Neural cell (in vitro differentiated cells): ENCODE results near the gene DLK1. TPM values are rescaled to one million over a fixed set of nuclear protein-coding genes. Genes with fewer than 3 reads are reported as not detected.

Experiments
- H2AFZ ChIP-seq: fragments of 200-600, 300-800 bp; sonication (generic), shearing (Covaris generic); 2 replicates; pipeline ENCODE4 v1.6.0; 2014; ENCODE audit warnings: low read depth, mild to moderate bottlenecking, antibody characterized with exemption, low read length, moderate library complexity
- H3F3A ChIP-seq: fragments of 200-600 bp; shearing (Covaris generic); 2 replicates; pipeline ENCODE4 v1.6.1; 2016; ENCODE audit warnings: mild to moderate bottlenecking, moderate library complexity, mixed read lengths, antibody characterized with exemption, low read length; ENCODE audit not compliant: insufficient read depth, poor library complexity, severe bottlenecking
- H3K27ac ChIP-seq: fragments of 200-600, 300-800 bp; sonication (generic), shearing (Covaris generic); 2 replicates; pipeline ENCODE4 v1.5.1; 2014; ENCODE audit warnings: mild to moderate bottlenecking, low read length, moderate library complexity
- H3K27me3 ChIP-seq: fragments of 300-800, 200-600 bp; sonication (generic), shearing (Covaris generic); 2 replicates; pipeline ENCODE4 v1.6.0; 2014; ENCODE audit warnings: mild to moderate bottlenecking, low read depth, low read length, moderate library complexity; ENCODE audit not compliant: insufficient read depth
- H3K36me3 ChIP-seq: fragments of 300-800, 200-600 bp; sonication (generic), shearing (Covaris generic); 2 replicates; pipeline ENCODE4 v1.5.1; 2014; ENCODE audit warnings: mild to moderate bottlenecking, antibody characterized with exemption, low read length, moderate library complexity; ENCODE audit not compliant: insufficient read depth
- H3K4me2 ChIP-seq: fragments of 300-800, 200-600 bp; sonication (generic), shearing (Covaris generic); 2 replicates; pipeline ENCODE4 v1.6.0; 2014; ENCODE audit warnings: mild to moderate bottlenecking, low read length
- H3K4me3 ChIP-seq: fragments of 300-800, 200-600 bp; sonication (generic), shearing (Covaris generic); 2 replicates; pipeline ENCODE4 v1.5.1; 2014; ENCODE audit warnings: mild to moderate bottlenecking, low read length, moderate library complexity
- H3K79me2 ChIP-seq: fragments of 200-600 bp; shearing (Covaris generic); replicated peaks from 2 replicates; pipeline ENCODE4 v1.6.0; 2014; ENCODE audit warnings: mild to moderate bottlenecking, low read length, moderate library complexity; ENCODE audit not compliant: insufficient read depth
- H3K9ac ChIP-seq: fragments of 300-800, 200-600 bp; sonication (generic), shearing (Covaris generic); 2 replicates; pipeline ENCODE4 v1.6.1; 2016; ENCODE audit warnings: mild to moderate bottlenecking, low read length, mixed read lengths
- H3K9me2 ChIP-seq: fragments of 200-600 bp; shearing (Covaris generic); 2 replicates; pipeline ENCODE4 v1.6.1; 2016; ENCODE audit warnings: mild to moderate bottlenecking, low read length, mixed read lengths; ENCODE audit not compliant: insufficient read depth
- H3K9me3 ChIP-seq: fragments of 200-600, 300-800 bp; sonication (generic), shearing (Covaris generic); 2 replicates; pipeline ENCODE4 v1.6.1; 2016; ENCODE audit warnings: mild to moderate bottlenecking, mixed run types, low read length, moderate library complexity, mixed read lengths
- H4K20me1 ChIP-seq: fragments of 200-600 bp; shearing (Covaris generic); 2 replicates; pipeline ENCODE4 v1.6.1; 2016; ENCODE audit warnings: mild to moderate bottlenecking, mixed run types; ENCODE audit not compliant: insufficient read depth
- CTCF ChIP-seq: fragments of 450-650 bp; IDR thresholded peaks from 2 replicates; pipeline ENCODE4 v1.5.1; 2014; ENCODE audit warnings: antibody characterized with exemption, mild to moderate bottlenecking, moderate library complexity; ENCODE audit not compliant: poor library complexity, severe bottlenecking
- EP300 ChIP-seq: fragments of 450-650 bp; conservative IDR thresholded peaks from 2 replicates; pipeline ENCODE4 v1.6.1; 2014; ENCODE audit warnings: antibody characterized with exemption, mild to moderate bottlenecking, moderate library complexity; ENCODE audit not compliant: poor library complexity, severe bottlenecking
- EZH2 ChIP-seq: fragments of 200-600, 300-800 bp; shearing (Covaris generic), sonication (generic); IDR thresholded peaks from 2 replicates; pipeline ENCODE4 v1.6.1; 2014; ENCODE audit warnings: antibody characterized with exemption, low read length, borderline replicate concordance, mild to moderate bottlenecking; ENCODE audit not compliant: insufficient read depth, poor library complexity, severe bottlenecking
- MXI1 ChIP-seq: fragments of 450-650 bp; conservative IDR thresholded peaks from 2 replicates; pipeline ENCODE4 v1.6.1; 2014; ENCODE audit warnings: antibody characterized with exemption, mild to moderate bottlenecking; ENCODE audit not compliant: poor library complexity, severe bottlenecking
- POLR2AphosphoS5 ChIP-seq: IDR thresholded peaks from 2 replicates; pipeline ENCODE4 v1.6.1; 2012
- RAD21 ChIP-seq: fragments of 450-650 bp; conservative IDR thresholded peaks from 2 replicates; pipeline ENCODE4 v1.6.1; 2014; ENCODE audit warnings: antibody characterized with exemption, mild to moderate bottlenecking, moderate library complexity
- REST ChIP-seq: IDR thresholded peaks from 2 replicates; pipeline ENCODE4 v1.6.1; 2012; ENCODE audit warnings: borderline replicate concordance
- SMC3 ChIP-seq: fragments of 450-650 bp; conservative IDR thresholded peaks from 2 replicates; pipeline ENCODE4 v1.6.1; 2014; ENCODE audit warnings: antibody characterized with exemption, mild to moderate bottlenecking, moderate library complexity; ENCODE audit not compliant: poor library complexity
- TAF1 ChIP-seq: IDR thresholded peaks from 2 replicates; pipeline ENCODE4 v1.6.1; 2012; ENCODE audit warnings: low read depth
- polyA plus RNA-seq: library from polyadenylated mRNA; depleted of rRNA; stranded (reverse); fragments of >200 nt; gene quantifications from 2 replicates; pipeline ENCODE4 v1.2.3, GENCODE V29; 2014

Gene DLK1
- polyA plus RNA-seq, 1 donor from 2014 or later, result 6.8 TPM

- no peak overlapping the region for H2AFZ ChIP-seq
- H3K4me3 ChIP-seq, result peak overlapping the region; percentile 47
- H3K9me3 ChIP-seq, result no peaks in the 10 kb centered on the region
- no peak overlapping the region for H3K27ac ChIP-seq
- no peaks in the 10 kb centered on the region for H3K27me3 ChIP-seq
- TF ChIP-seq REST, result no peak
- no peak for TF ChIP-seq TAF1
- TF ChIP-seq SMC3, result no peak
- no peak for TF ChIP-seq MXI1
- TF ChIP-seq EP300, result no peak
- no peak for TF ChIP-seq POLR2AphosphoS5
- no peak for TF ChIP-seq CTCF
- TF ChIP-seq EZH2, result no peak
- no peak for TF ChIP-seq RAD21
- peak overlapping the region; percentile 29 for H3K9ac ChIP-seq
- peak overlapping the region; percentile 19 for H3K4me2 ChIP-seq
- no peaks in the 10 kb centered on the region for H3F3A ChIP-seq
- no peaks in the 10 kb centered on the region for H4K20me1 ChIP-seq
- H3K36me3 ChIP-seq, result no peaks in the 10 kb centered on the region
- peaks cover 48% of the 10 kb centered on the region for H3K79me2 ChIP-seq
- no peaks in the 10 kb centered on the region for H3K9me2 ChIP-seq
Observed at GRCh38 chr14:100728962-100729361, 2.3 kb downstream of the DLK1 start.

- Histone ChIP-seq H3K79me2 (peaks cover 45% of the 10 kb centered on the region), H3K36me3 (no peaks in the 10 kb centered on the region), H3K4me2 (no peak overlapping the region), H3K27ac (no peak overlapping the region), H3K9me2 (no peaks in the 10 kb centered on the region), H3K27me3 (no peaks in the 10 kb centered on the region), H3K9me3 (no peaks in the 10 kb centered on the region), H4K20me1 (no peaks in the 10 kb centered on the region), H3K9ac (no peak overlapping the region), H2AFZ (no peak overlapping the region), H3F3A (no peaks in the 10 kb centered on the region), H3K4me3 (no peak overlapping the region)
- TF ChIP-seq EP300 (no peak), REST (no peak), MXI1 (no peak), EZH2 (no peak), TAF1 (no peak), POLR2AphosphoS5 (no peak)
Observed at GRCh38 chr14:100729982-100730381, 3.3 kb downstream of the DLK1 start.
